SJSA1 (cell line): ENCODE measurements around the gene RNASEH1. TPM values are rescaled to one million over a fixed set of nuclear protein-coding genes. Genes with fewer than 3 reads are reported as not detected.

Experiments used
- DNase-seq, 2 experiments: peaks; one replicate each; pipeline ENCODE4 v3.0.0-alpha.2; 2015 to 2020; ENCODE audit warnings: low spot score in 2 of 2, low read depth in 1 of 2
- H3K27ac ChIP-seq: fragments of 250-450 bp; sonication (Bioruptor Pico); 2 replicates; pipeline ENCODE4 v1.5.1; 2020; ENCODE audit warnings: mild to moderate bottlenecking, moderate library complexity
- H3K27me3 ChIP-seq: fragments of 250-450 bp; sonication (Bioruptor Pico); replicated peaks from 2 replicates; pipeline ENCODE4 v1.5.1; 2020; ENCODE audit warnings: mild to moderate bottlenecking, moderate library complexity
- H3K36me3 ChIP-seq: fragments of 250-450 bp; sonication (Bioruptor Pico); 2 replicates; pipeline ENCODE4 v1.5.1; 2020; ENCODE audit warnings: mild to moderate bottlenecking
- H3K4me1 ChIP-seq: fragments of 250-450 bp; sonication (Bioruptor Pico); replicated peaks from 2 replicates; pipeline ENCODE4 v1.6.1; 2021; ENCODE audit warnings: mild to moderate bottlenecking
- H3K4me3 ChIP-seq: fragments of 250-450 bp; sonication (Bioruptor Pico); 2 replicates; pipeline ENCODE4 v1.5.1; 2020; ENCODE audit warnings: mild to moderate bottlenecking
- H3K9me3 ChIP-seq: fragments of 250-450 bp; sonication (Bioruptor Pico); replicated peaks from 2 replicates; pipeline ENCODE4 v1.5.1; 2020; ENCODE audit warnings: mild to moderate bottlenecking
- total RNA-seq: library from RNA; depleted of rRNA; stranded (reverse); fragments of >200 nt; shearing (Covaris generic); gene quantifications from 2 replicates; pipeline ENCODE4 v1.2.3, GENCODE V29; 2014

The RNASEH1 gene
- total RNA-seq, 1 experiment from 2014 or later: 53.0 TPM

GRCh38 chr2:3598197-3598910 lies 40.2 kb upstream of the RNASEH1 start:
- Histone ChIP-seq H3K27me3 (no peaks in the 10 kb centered on the region), H3K4me1 (no peaks in the 10 kb centered on the region), H3K9me3 (no peaks in the 10 kb centered on the region), H3K4me3 (no peak overlapping the region), H3K27ac (no peak overlapping the region), H3K36me3 (no peaks in the 10 kb centered on the region)
- DNase-seq: no peak

GRCh38 chr2:3597567-3597966 lies 39.4 kb upstream of the RNASEH1 start:
- H3K4me1 ChIP-seq: no peaks in the 10 kb centered on the region
- no peak overlapping the region for H3K27ac ChIP-seq
- no peak for DNase-seq
- H3K36me3 ChIP-seq: no peaks in the 10 kb centered on the region
- H3K9me3 ChIP-seq: no peaks in the 10 kb centered on the region
- H3K4me3 ChIP-seq: no peak overlapping the region
- H3K27me3 ChIP-seq: no peaks in the 10 kb centered on the region

GRCh38 chr2:3596901-3597417 lies 38.8 kb upstream of the RNASEH1 start:
- DNase-seq: no peak
- Histone ChIP-seq H3K36me3 (no peaks in the 10 kb centered on the region), H3K9me3 (no peaks in the 10 kb centered on the region), H3K4me1 (no peaks in the 10 kb centered on the region), H3K27ac (no peak overlapping the region), H3K4me3 (no peak overlapping the region), H3K27me3 (no peaks in the 10 kb centered on the region)

GRCh38 chr2:3595985-3596384 lies 37.9 kb upstream of the RNASEH1 start:
- Histone ChIP-seq H3K27me3 (no peaks in the 10 kb centered on the region), H3K36me3 (no peaks in the 10 kb centered on the region), H3K27ac (no peak overlapping the region), H3K4me1 (no peaks in the 10 kb centered on the region), H3K4me3 (no peak overlapping the region), H3K9me3 (no peaks in the 10 kb centered on the region)
- DNase-seq: no peak

- H3K4me1 ChIP-seq: no peaks in the 10 kb centered on the region
- no peak for DNase-seq
- H3K27me3 ChIP-seq: no peaks in the 10 kb centered on the region
- no peaks in the 10 kb centered on the region for H3K36me3 ChIP-seq
- no peak overlapping the region for H3K27ac ChIP-seq
- H3K9me3 ChIP-seq: no peaks in the 10 kb centered on the region
- H3K4me3 ChIP-seq: no peak overlapping the region
Measured at GRCh38 chr2:3595404-3595803, 37.3 kb upstream of the RNASEH1 start.

GRCh38 chr2:3594493-3595281 lies 36.6 kb upstream of the RNASEH1 start, which contains the start of gene COLEC11:
Gene COLEC11 (plus strand): TSS chr2:3595112. CDS start chr2:3604341, 9,229 bp downstream.
- DNase-seq: no peak
- no peaks in the 10 kb centered on the region for H3K9me3 ChIP-seq
- H3K4me1 ChIP-seq: no peaks in the 10 kb centered on the region
- no peaks in the 10 kb centered on the region for H3K36me3 ChIP-seq
- H3K27ac ChIP-seq: no peak within 1 kb of the TSS
- H3K27me3 ChIP-seq: no peaks in the 10 kb centered on the region
- no peak within 1 kb of the TSS for H3K4me3 ChIP-seq

- H3K36me3 ChIP-seq: peaks cover 17% of the 10 kb centered on the region
- H3K9me3 ChIP-seq: no peaks in the 10 kb centered on the region
- H3K27ac ChIP-seq: no peak overlapping the region
- no peak for DNase-seq
- H3K4me3 ChIP-seq: no peak overlapping the region
- no peaks in the 10 kb centered on the region for H3K4me1 ChIP-seq
- H3K27me3 ChIP-seq: no peaks in the 10 kb centered on the region
Measured at GRCh38 chr2:3589086-3589485, 31.0 kb upstream of the RNASEH1 start.

GRCh38 chr2:3588084-3588483 lies 30.0 kb upstream of the RNASEH1 start:
- no peaks in the 10 kb centered on the region for H3K27me3 ChIP-seq

GRCh38 chr2:3587432-3587831 lies 29.3 kb upstream of the RNASEH1 start:
- H3K4me1 ChIP-seq: no peaks in the 10 kb centered on the region
- no peaks in the 10 kb centered on the region for H3K9me3 ChIP-seq
- no peak overlapping the region for H3K27ac ChIP-seq
- H3K4me3 ChIP-seq: no peak overlapping the region
- DNase-seq: no peak
- H3K27me3 ChIP-seq: no peaks in the 10 kb centered on the region
- peaks cover 34% of the 10 kb centered on the region for H3K36me3 ChIP-seq

More at GRCh38 chr2:3588084-3588483, 30.0 kb upstream of the RNASEH1 start:
- DNase-seq: no peak
- H3K4me1 ChIP-seq: no peaks in the 10 kb centered on the region
- H3K9me3 ChIP-seq: no peaks in the 10 kb centered on the region
- H3K27ac ChIP-seq: no peak overlapping the region
- no peak overlapping the region for H3K4me3 ChIP-seq
- peaks cover 28% of the 10 kb centered on the region for H3K36me3 ChIP-seq

GRCh38 chr2:3587021-3587420 lies 28.9 kb upstream of the RNASEH1 start:
- H3K4me3 ChIP-seq: no peak overlapping the region
- H3K36me3 ChIP-seq: peaks cover 38% of the 10 kb centered on the region
- no peaks in the 10 kb centered on the region for H3K27me3 ChIP-seq
- H3K9me3 ChIP-seq: no peaks in the 10 kb centered on the region
- H3K27ac ChIP-seq: no peak overlapping the region
- DNase-seq: no peak
- no peaks in the 10 kb centered on the region for H3K4me1 ChIP-seq

GRCh38 chr2:3586220-3586619 lies 28.1 kb upstream of the RNASEH1 start:
- Histone ChIP-seq H3K27ac (no peak overlapping the region), H3K4me3 (no peak overlapping the region)

GRCh38 chr2:3585261-3586109 lies 27.4 kb upstream of the RNASEH1 start:
- no peaks in the 10 kb centered on the region for H3K4me1 ChIP-seq
- DNase-seq: no peak
- H3K36me3 ChIP-seq: peaks cover 53% of the 10 kb centered on the region
- no peaks in the 10 kb centered on the region for H3K27me3 ChIP-seq
- H3K4me3 ChIP-seq: no peak overlapping the region
- no peak overlapping the region for H3K27ac ChIP-seq
- no peaks in the 10 kb centered on the region for H3K9me3 ChIP-seq

More at GRCh38 chr2:3586220-3586619, 28.1 kb upstream of the RNASEH1 start:
- Histone ChIP-seq H3K27me3 (no peaks in the 10 kb centered on the region), H3K4me1 (no peaks in the 10 kb centered on the region), H3K9me3 (no peaks in the 10 kb centered on the region), H3K36me3 (peaks cover 46% of the 10 kb centered on the region)
- DNase-seq: no peak

- no peak for DNase-seq
- Histone ChIP-seq H3K9me3 (no peaks in the 10 kb centered on the region), H3K36me3 (peaks cover 61% of the 10 kb centered on the region), H3K4me1 (no peaks in the 10 kb centered on the region), H3K27ac (no peak overlapping the region), H3K27me3 (no peaks in the 10 kb centered on the region), H3K4me3 (no peak overlapping the region)
Measured at GRCh38 chr2:3584608-3585260, 26.6 kb upstream of the RNASEH1 start.
